H9 (cell line): Measurements from ENCODE around the gene KRT6A. TPM values are rescaled to one million over a fixed set of nuclear protein-coding genes. Genes with fewer than 3 reads are reported as not detected.

Experiments used
- DNase-seq: peaks from one replicate; pipeline ENCODE4 v3.0.0-alpha.2; 2017
- H2AFZ ChIP-seq: one replicate; pipeline ENCODE4 v1.6.1; 2013; ENCODE audit warnings: mild to moderate bottlenecking, low read length, control low read depth, moderate library complexity
- H2AK5ac ChIP-seq: 2 replicates; pipeline ENCODE4 v1.6.1; 2013; ENCODE audit warnings: low read length, control low read depth, mixed read lengths; ENCODE audit not compliant: insufficient read length
- H2BK120ac ChIP-seq: one replicate; pipeline ENCODE4 v1.6.1; 2013; ENCODE audit warnings: low read depth, mild to moderate bottlenecking, low read length, control low read depth, inconsistent platforms; ENCODE audit not compliant: poor library complexity, severe bottlenecking
- H2BK12ac ChIP-seq: 2 replicates; pipeline ENCODE4 v1.6.1; 2013; ENCODE audit warnings: low read length, control low read depth, mixed read lengths, low read depth; ENCODE audit not compliant: insufficient read length
- H2BK15ac ChIP-seq: 2 replicates; pipeline ENCODE4 v1.6.1; 2013; ENCODE audit warnings: low read depth, low read length, control low read depth
- H2BK20ac ChIP-seq: one replicate; pipeline ENCODE4 v1.6.1; 2013; ENCODE audit warnings: low read depth, mild to moderate bottlenecking, low read length, control low read depth, inconsistent platforms; ENCODE audit not compliant: poor library complexity, severe bottlenecking
- H2BK5ac ChIP-seq: 2 replicates; pipeline ENCODE4 v1.6.1; 2013; ENCODE audit warnings: low read length, control low read depth, mixed read lengths; ENCODE audit not compliant: insufficient read length
- H3K14ac ChIP-seq: 2 replicates; pipeline ENCODE4 v1.6.1; 2013; ENCODE audit warnings: low read length, control low read depth; ENCODE audit not compliant: insufficient read depth
- H3K18ac ChIP-seq: 2 replicates; pipeline ENCODE4 v1.6.1; 2013; ENCODE audit warnings: low read depth, mild to moderate bottlenecking, mixed read lengths, low read length, control low read depth; ENCODE audit not compliant: insufficient read length
- H3K23ac ChIP-seq: 2 replicates; pipeline ENCODE4 v1.6.1; 2013; ENCODE audit warnings: low read length, control low read depth, mixed read lengths, low read depth; ENCODE audit not compliant: insufficient read length
- H3K23me2 ChIP-seq: 2 replicates; pipeline ENCODE4 v1.6.1; 2013; ENCODE audit warnings: low read depth, mild to moderate bottlenecking, mixed read lengths, low read length, control low read depth; ENCODE audit not compliant: insufficient read length, poor library complexity, severe bottlenecking
- H3K27ac ChIP-seq: 2 replicates; pipeline ENCODE4 v1.5.1; 2013; ENCODE audit warnings: low read length, control low read depth, mixed read lengths, low read depth; ENCODE audit not compliant: insufficient read length
- H3K27me3 ChIP-seq: 2 replicates; pipeline ENCODE4 v1.6.1; 2013; ENCODE audit warnings: low read length, control low read depth, inconsistent platforms; ENCODE audit not compliant: insufficient read depth
- H3K4ac ChIP-seq: 2 replicates; pipeline ENCODE4 v1.6.1; 2013; ENCODE audit warnings: low read depth, mild to moderate bottlenecking, control low read depth, inconsistent platforms, low read length, moderate library complexity
- H3K4me1 ChIP-seq: 2 replicates; pipeline ENCODE4 v1.6.1; 2013; ENCODE audit warnings: low read length, control low read depth, inconsistent platforms; ENCODE audit not compliant: insufficient read depth
- H3K4me2 ChIP-seq: 2 replicates; pipeline ENCODE4 v1.6.1; 2013; ENCODE audit warnings: low read length, control low read depth, mixed read lengths; ENCODE audit not compliant: insufficient read length, insufficient read depth
- H3K56ac ChIP-seq: 2 replicates; pipeline ENCODE4 v1.6.1; 2013; ENCODE audit warnings: low read depth, mild to moderate bottlenecking, mixed read lengths, low read length, control low read depth; ENCODE audit not compliant: insufficient read length
- H3K79me1 ChIP-seq: 2 replicates; pipeline ENCODE4 v1.6.1; 2013; ENCODE audit warnings: low read depth, mild to moderate bottlenecking, moderate library complexity, low read length, control low read depth, inconsistent platforms; ENCODE audit not compliant: insufficient read depth, poor library complexity, severe bottlenecking
- H3K79me2 ChIP-seq: 2 replicates; pipeline ENCODE4 v1.6.1; 2013; ENCODE audit warnings: low read length, control low read depth, inconsistent platforms; ENCODE audit not compliant: insufficient read depth
- H3K9ac ChIP-seq: 2 replicates; pipeline ENCODE4 v1.6.1; 2013; ENCODE audit warnings: low read length, control low read depth, mixed read lengths; ENCODE audit not compliant: insufficient read length; ENCODE audit errors: extremely low read depth
- H3K9me3 ChIP-seq: one replicate; pipeline ENCODE4 v1.6.1; 2013; ENCODE audit warnings: low read depth, low read length, inconsistent platforms; ENCODE audit not compliant: control insufficient read depth
- H3T11ph ChIP-seq: one replicate; pipeline ENCODE4 v1.6.1; 2013; ENCODE audit warnings: mild to moderate bottlenecking, low read length, control low read depth, inconsistent platforms
- H4K20me1 ChIP-seq: one replicate; pipeline ENCODE4 v1.6.1; 2013; ENCODE audit not compliant: control insufficient read depth, insufficient read length, insufficient read depth
- H4K5ac ChIP-seq: 2 replicates; pipeline ENCODE4 v1.6.1; 2013; ENCODE audit warnings: low read depth, mild to moderate bottlenecking, mixed read lengths, low read length, control low read depth; ENCODE audit not compliant: insufficient read length
- H4K8ac ChIP-seq: replicated peaks from 2 replicates; pipeline ENCODE4 v1.6.1; 2013; ENCODE audit warnings: low read length, control low read depth, mixed read lengths, low read depth; ENCODE audit not compliant: insufficient read length
- H4K91ac ChIP-seq: 2 replicates; pipeline ENCODE4 v1.6.1; 2013; ENCODE audit warnings: low read depth, mild to moderate bottlenecking, moderate library complexity, mixed read lengths, low read length, control low read depth; ENCODE audit not compliant: insufficient read length
- H3K27ac Mint-ChIP-seq, 3 experiments: 2 replicates in 2 of 3; 3 replicates in 1 of 3; pipeline ENCODE4 v1.8.0; 2020 to 2021; ENCODE audit warnings: mixed read lengths in 3 of 3, mild to moderate bottlenecking in 1 of 3, moderate library complexity in 1 of 3
- H3K27me3 Mint-ChIP-seq: 2 replicates; pipeline ENCODE4 v1.8.0; 2021; ENCODE audit warnings: low read depth, mild to moderate bottlenecking, moderate library complexity, mixed read lengths
- H3K36me3 Mint-ChIP-seq, 3 experiments: 2 replicates in 2 of 3; 3 replicates in 1 of 3; pipeline ENCODE4 v1.8.0; 2020 to 2021; ENCODE audit warnings: low read depth in 3 of 3, mixed read lengths in 3 of 3; ENCODE audit not compliant: insufficient read depth in 1 of 3
- H3K4me1 Mint-ChIP-seq, 2 experiments: 2 replicates each; pipeline ENCODE4 v1.8.0; 2020; ENCODE audit warnings: mixed read lengths in 2 of 2
- H3K4me3 Mint-ChIP-seq, 2 experiments: 2 replicates in 1 of 2; 3 replicates in 1 of 2; pipeline ENCODE4 v1.8.0; 2020 to 2021; ENCODE audit warnings: mild to moderate bottlenecking in 2 of 2, mixed read lengths in 2 of 2, moderate library complexity in 1 of 2
- H3K9me3 Mint-ChIP-seq, 2 experiments: 2 replicates in 1 of 2; 3 replicates in 1 of 2; pipeline ENCODE4 v1.8.0; 2020; ENCODE audit warnings: mild to moderate bottlenecking in 2 of 2, mixed read lengths in 2 of 2, moderate library complexity in 1 of 2
- WGBS: extraction: QIAGEN DNeasy Blood & Tissue Kit; methylation state at CpG from one replicate; pipeline ENCODE4 v1.1.7; 2013; ENCODE audit warnings: missing lambda C conversion rate, low lambda C conversion rate, mixed read lengths; ENCODE audit not compliant: insufficient read length; ENCODE audit errors: extremely low coverage; 5-methylcytosine and 5-hydroxymethylcytosine counted together
- total RNA-seq: library from RNA; stranded (reverse); gene quantifications from 2 replicates; pipeline ENCODE4 v1.2.1, GENCODE V29; 2021
- TF ChIP-seq, protein P1 (sequence below): fragments of 200-600 bp; sonication (generic); conservative IDR thresholded peaks from 3 replicates; pipeline ENCODE4 v1.8.0; 2021; ENCODE audit warnings: antibody characterized with exemption, mild to moderate bottlenecking

Gene KRT6A
- total RNA-seq, 1 experiment from 2014 or later = not detected

DNA sequence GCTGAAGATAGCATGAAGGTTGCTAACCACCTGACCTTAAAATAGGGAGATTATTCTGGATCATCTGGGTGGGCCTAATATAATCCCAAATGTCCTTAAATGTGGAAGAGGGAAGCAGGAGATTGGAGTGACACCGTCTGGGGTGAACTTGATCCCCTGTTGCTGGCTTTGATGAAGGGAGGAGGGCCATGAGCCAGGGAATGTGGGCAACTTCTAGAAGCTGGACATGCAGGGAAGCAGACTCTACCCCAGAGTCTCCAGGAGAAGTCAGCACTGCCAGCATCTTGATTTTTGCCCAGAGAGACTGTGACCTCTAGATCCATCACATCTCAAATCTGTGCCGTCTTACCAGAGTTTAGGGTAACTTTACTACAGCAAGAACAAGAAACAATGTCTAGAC lies 36.4 kb upstream of the KRT6A start:
- Histone ChIP-seq H3K4me2 (no peak overlapping the region), H3K4ac (no peak overlapping the region), H3K9me3 (no peaks in the 10 kb centered on the region), H3K56ac (no peak overlapping the region), H4K8ac (no peak overlapping the region), H3K9ac (no peak overlapping the region), H2AK5ac (no peak overlapping the region), H3K79me1 (no peaks in the 10 kb centered on the region), H3K27me3 (no peaks in the 10 kb centered on the region; the same call in 1 of the 2 replicates), H4K20me1 (no peaks in the 10 kb centered on the region), H3K4me1 (no peaks in the 10 kb centered on the region), H2BK12ac (no peak overlapping the region), H4K5ac (no peak overlapping the region), H3K27ac (no peak overlapping the region), H3K23me2 (no peaks in the 10 kb centered on the region), H2AFZ (no peak overlapping the region), H3K14ac (no peak overlapping the region), H2BK20ac (no peak overlapping the region), H2BK15ac (no peak overlapping the region), H3K23ac (no peak overlapping the region), H2BK5ac (no peak overlapping the region), H2BK120ac (no peak overlapping the region), H4K91ac (no peak overlapping the region), H3K79me2 (no peaks in the 10 kb centered on the region), H3K18ac (no peak overlapping the region), H3T11ph (no peak overlapping the region)
- H3K4me1 Mint-ChIP-seq = no peaks in the 10 kb centered on the region
- TF ChIP-seq, protein P1, sequence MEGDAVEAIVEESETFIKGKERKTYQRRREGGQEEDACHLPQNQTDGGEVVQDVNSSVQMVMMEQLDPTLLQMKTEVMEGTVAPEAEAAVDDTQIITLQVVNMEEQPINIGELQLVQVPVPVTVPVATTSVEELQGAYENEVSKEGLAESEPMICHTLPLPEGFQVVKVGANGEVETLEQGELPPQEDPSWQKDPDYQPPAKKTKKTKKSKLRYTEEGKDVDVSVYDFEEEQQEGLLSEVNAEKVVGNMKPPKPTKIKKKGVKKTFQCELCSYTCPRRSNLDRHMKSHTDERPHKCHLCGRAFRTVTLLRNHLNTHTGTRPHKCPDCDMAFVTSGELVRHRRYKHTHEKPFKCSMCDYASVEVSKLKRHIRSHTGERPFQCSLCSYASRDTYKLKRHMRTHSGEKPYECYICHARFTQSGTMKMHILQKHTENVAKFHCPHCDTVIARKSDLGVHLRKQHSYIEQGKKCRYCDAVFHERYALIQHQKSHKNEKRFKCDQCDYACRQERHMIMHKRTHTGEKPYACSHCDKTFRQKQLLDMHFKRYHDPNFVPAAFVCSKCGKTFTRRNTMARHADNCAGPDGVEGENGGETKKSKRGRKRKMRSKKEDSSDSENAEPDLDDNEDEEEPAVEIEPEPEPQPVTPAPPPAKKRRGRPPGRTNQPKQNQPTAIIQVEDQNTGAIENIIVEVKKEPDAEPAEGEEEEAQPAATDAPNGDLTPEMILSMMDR = no peak
- DNase-seq = no peak
- no CpG with 5 or more reads among the region's 2 CpGs for WGBS
- no peaks in the 10 kb centered on the region for H3K36me3 Mint-ChIP-seq
- peaks cover 8% of the 10 kb centered on the region for H3K27me3 Mint-ChIP-seq
- H3K27ac Mint-ChIP-seq = no peak overlapping the region
- H3K9me3 Mint-ChIP-seq = no peaks in the 10 kb centered on the region
- H3K4me3 Mint-ChIP-seq = no peak overlapping the region
